Lower leg skin (tissue), 4 donors: ENCODE data around the gene RHOA. TPM values are rescaled to one million over a fixed set of nuclear protein-coding genes. Genes with fewer than 3 reads are reported as not detected.

Experiments used
- DNase-seq, 2 donors: peaks; one replicate each; pipeline ENCODE4 v3.0.0-alpha.2; 2019; ENCODE audit warnings: low spot score in 2 of 2
- H3K4me3 ChIP-seq: fragments of 200-600 bp; sonication (generic); 2 replicates; pipeline ENCODE4 v1.5.1; 2017; ENCODE audit warnings: mild to moderate bottlenecking, low read depth; ENCODE audit not compliant: poor library complexity, severe bottlenecking
- POLR2A ChIP-seq, 2 donors: fragments of 450-650 bp; IDR thresholded peaks; one replicate each; pipeline ENCODE4 v1.6.1; 2016 to 2017; ENCODE audit warnings: antibody characterized with exemption in 2 of 2, mild to moderate bottlenecking in 1 of 2, moderate library complexity in 1 of 2
- WGBS, 2 donors: methylation state at CpG; one replicate each; pipeline ENCODE4 v1.1.5; 2018; 5-methylcytosine and 5-hydroxymethylcytosine counted together
- intact Hi-C: fragments of 100-400 bp; cut with DNase I; formaldehyde crosslinking; loops from one replicate; pipeline ENCODE4 v1.15.0; 2023; ENCODE audit warnings: low total_unique reads
- total RNA-seq, 4 donors: library from RNA; depleted of rRNA; stranded (reverse); fragments of >200 nt; gene quantifications; one replicate each; pipeline ENCODE4 v1.1.0, GENCODE V29; 2016
- TF ChIP-seq, protein P1 (sequence below), 3 donors: fragments of 450-650 bp; IDR thresholded peaks; one replicate each; pipeline ENCODE4 v1.5.1; 2016; ENCODE audit warnings: antibody characterized with exemption in 3 of 3, mild to moderate bottlenecking in 3 of 3, moderate library complexity in 2 of 3

The RHOA gene
- total RNA-seq, 4 donors from 2014 or later, result 266 to 511 (median 312) TPM

DNA sequence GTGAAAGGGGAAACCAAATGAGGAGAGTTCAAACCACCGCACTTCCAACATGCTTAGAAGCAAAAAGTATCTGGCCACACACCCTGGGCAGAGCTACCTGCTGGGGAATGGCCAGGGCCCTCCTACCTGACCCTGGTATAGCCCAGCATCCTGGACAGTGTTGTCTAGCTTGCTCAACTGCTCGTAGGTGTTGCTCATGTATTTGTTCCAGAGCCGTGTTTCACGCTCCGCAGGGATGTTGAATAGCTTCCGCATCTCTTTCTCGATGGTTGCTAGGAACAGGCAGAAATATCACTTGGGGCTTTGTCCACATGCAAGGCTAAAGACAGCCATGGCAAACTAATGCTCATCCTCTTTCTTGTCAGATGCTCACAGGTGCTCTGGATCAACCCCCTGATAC is 87.0 kb downstream of the RHOA start:
- intact Hi-C loops, result no loop called here
- TF ChIP-seq, protein P1, sequence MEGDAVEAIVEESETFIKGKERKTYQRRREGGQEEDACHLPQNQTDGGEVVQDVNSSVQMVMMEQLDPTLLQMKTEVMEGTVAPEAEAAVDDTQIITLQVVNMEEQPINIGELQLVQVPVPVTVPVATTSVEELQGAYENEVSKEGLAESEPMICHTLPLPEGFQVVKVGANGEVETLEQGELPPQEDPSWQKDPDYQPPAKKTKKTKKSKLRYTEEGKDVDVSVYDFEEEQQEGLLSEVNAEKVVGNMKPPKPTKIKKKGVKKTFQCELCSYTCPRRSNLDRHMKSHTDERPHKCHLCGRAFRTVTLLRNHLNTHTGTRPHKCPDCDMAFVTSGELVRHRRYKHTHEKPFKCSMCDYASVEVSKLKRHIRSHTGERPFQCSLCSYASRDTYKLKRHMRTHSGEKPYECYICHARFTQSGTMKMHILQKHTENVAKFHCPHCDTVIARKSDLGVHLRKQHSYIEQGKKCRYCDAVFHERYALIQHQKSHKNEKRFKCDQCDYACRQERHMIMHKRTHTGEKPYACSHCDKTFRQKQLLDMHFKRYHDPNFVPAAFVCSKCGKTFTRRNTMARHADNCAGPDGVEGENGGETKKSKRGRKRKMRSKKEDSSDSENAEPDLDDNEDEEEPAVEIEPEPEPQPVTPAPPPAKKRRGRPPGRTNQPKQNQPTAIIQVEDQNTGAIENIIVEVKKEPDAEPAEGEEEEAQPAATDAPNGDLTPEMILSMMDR (IDR thresholded peaks at IDR 0.05), result no peak
- no peak for TF ChIP-seq POLR2A (IDR thresholded peaks at IDR 0.05)
- no peak for DNase-seq
- no peak overlapping the region for H3K4me3 ChIP-seq
- 94% methylated on average over 7 of the region's 7 CpGs for WGBS, 2 donors

DNA sequence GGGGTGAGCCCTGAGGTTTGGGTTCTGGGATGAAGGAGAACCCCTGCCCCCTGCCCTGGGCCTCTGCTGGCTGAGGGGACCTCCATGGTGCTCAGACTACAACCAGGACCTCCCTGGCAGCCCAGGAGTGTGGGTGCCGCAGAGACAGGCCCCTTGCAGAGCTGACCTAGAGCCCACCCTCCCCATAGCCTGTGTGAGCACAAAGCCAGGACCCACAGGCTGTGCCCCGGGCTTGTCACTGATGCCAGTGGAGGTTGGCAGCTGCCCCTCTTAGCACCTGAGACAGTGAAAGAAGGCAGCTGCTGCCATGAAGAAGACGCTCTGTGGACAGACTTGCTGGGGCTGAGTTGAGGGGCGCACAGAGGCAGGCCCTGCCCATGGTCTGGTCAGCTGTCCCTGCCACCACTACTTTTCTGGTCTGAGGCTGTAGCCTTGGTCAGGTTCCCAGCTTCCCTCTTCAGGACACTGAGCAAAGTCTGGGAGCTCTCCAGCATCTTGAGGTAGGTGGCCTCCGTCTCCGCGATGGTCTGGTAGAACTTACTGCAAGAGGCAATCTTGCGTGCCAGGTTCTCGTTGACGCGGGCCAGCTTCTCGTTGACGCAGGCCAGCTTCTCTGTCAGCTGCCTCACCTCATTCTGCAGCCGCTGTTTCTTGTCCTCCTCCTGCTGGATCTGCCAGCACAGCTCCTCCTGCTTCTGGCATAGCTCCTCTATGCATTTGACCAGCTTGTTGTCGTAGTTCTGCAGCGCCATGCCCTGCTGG is 94.9 kb downstream of the RHOA start:
- intact Hi-C loops, result no loop called here
- no peak for DNase-seq
- no peak overlapping the region for H3K4me3 ChIP-seq
- 92 to 94% methylated on average over 16 of the region's 16 CpGs for WGBS, 2 donors
- no peak for TF ChIP-seq POLR2A (IDR thresholded peaks at IDR 0.05)

DNA sequence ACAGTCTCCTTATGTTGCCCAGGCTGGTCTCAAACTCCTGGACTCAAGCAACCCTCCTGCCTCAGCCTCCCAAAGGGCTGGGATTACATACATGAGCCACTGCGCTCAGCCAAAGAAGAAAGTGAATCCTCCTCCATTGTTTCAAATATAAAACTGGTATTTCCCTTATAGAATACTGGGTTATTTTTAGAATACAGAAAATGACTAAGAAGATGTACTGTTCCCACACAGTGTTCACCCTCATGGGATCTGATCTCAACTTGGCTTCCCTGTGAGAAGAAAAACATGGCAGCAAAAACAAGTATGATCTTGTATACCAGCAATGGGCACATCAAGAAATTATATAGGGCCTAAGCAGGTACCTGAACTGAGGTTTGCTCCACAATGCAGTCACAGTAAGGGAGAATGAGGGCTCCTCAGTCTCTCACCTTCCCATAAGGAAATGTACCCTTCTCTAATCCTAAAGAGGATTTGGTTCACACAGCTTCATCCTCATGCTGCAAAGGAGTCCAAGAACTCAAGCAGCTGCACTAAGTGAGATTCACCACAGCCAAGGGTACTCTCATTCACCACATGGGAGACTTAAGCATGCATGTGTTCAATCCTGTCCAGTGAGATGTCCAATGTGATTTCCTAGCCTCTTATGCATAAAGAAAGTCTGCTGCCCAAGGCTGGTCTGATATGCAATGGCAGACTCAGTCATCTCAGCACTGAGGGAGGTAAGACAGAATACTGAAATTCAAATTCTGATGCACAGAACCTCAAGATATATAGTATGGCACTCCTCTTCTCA is 97.7 kb downstream of the RHOA start:
- intact Hi-C loops, result no loop called here
- H3K4me3 ChIP-seq, result no peak overlapping the region
- DNase-seq, result no peak
- WGBS, 2 donors, result 75 to 97% methylated on average over 1 of the region's 1 CpG
- no peak for TF ChIP-seq POLR2A (IDR thresholded peaks at IDR 0.05)
- TF ChIP-seq, protein P1 (IDR thresholded peaks at IDR 0.05), result no peak

DNA sequence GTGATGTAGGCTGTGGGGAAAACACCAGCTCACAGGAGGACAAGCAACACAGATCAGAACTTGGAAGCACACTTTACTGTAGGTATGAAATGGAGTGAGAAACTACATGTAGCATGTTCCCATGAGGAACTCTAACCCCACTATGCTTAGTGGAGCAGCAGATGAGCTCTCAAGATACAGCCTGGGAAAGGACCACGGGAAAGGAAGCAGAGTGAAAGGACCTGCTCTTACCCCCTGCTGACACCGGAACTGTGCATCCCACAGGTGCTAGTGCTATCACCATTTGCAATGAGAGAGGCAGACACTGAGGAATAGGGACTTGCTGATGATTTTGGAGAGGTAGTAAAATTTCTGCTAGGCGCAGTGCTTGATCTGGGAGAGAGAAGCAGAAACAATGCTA is 100.5 kb downstream of the RHOA start:
- WGBS, 2 donors, result 95 to 98% methylated on average over 3 of the region's 3 CpGs
- no peak overlapping the region for H3K4me3 ChIP-seq
- intact Hi-C loops, result no loop called here
- TF ChIP-seq, protein P1 (IDR thresholded peaks at IDR 0.05), result no peak
- TF ChIP-seq POLR2A (IDR thresholded peaks at IDR 0.05), result no peak
- no peak for DNase-seq

DNA sequence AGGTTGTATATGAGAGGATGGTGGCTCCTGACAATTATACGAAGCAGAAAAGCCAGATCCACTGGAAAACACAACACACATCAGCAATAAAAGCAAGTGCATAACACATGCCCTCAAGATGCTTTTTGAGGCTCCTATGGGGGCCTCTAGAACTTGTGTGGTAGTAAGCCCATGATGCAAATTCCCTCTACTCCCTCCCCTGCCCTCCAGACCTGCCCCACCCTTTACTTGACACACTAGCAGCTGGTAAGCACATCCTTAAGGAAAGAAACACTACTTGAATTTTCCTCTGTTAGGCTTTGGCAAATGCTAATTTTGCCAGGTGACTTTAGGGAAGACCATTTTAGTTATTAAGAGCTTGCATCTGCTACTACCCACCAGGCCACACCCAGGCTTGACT is 101.1 kb downstream of the RHOA start:
- 96 to 100% methylated on average over 1 of the region's 1 CpG for WGBS, 2 donors
- no peak for TF ChIP-seq POLR2A (IDR thresholded peaks at IDR 0.05)
- TF ChIP-seq, protein P1 (IDR thresholded peaks at IDR 0.05), result no peak
- no peak for DNase-seq
- intact Hi-C loops, result no loop called here
- H3K4me3 ChIP-seq, result no peak overlapping the region

Other genes with a start within 250 kb of the RHOA start
- 10 to 100 TPM; 28.0 to 39.9 (median 33.7) TPM for gene CCDC71, start 245.6 kb downstream of the RHOA start, total RNA-seq
- 10 to 100 TPM; 52.4 to 65.2 (median 56.0) TPM for gene KLHDC8B, start 240.4 kb downstream of the RHOA start, total RNA-seq
- 1 to 10 TPM; 3.1 to 8.6 (median 5.0) TPM for gene C3orf62, start 134.7 kb downstream of the RHOA start, total RNA-seq
- 10 to 100 TPM; 29.9 to 34.2 (median 31.5) TPM for gene USP4, start 71.9 kb downstream of the RHOA start, total RNA-seq
- 100 to 1,000 TPM; 116 to 224 (median 161) TPM for gene GPX1, start 53.6 kb downstream of the RHOA start, total RNA-seq
- 10 to 100 TPM in 3 of 4 donors, 1 to 10 TPM in 1; 6.6 to 26.4 (median 14.1) TPM for gene TCTA, start 447 bp upstream of the RHOA start, total RNA-seq
- 1 to 10 TPM; 1.8 to 9.3 (median 5.4) TPM for gene AMT, start 10.5 kb upstream of the RHOA start, total RNA-seq
- 1 to 10 TPM; 3.4 to 6.7 (median 5.9) TPM for gene NICN1, start 17.3 kb upstream of the RHOA start, total RNA-seq
- gene DAG1, start 58.3 kb upstream of the RHOA start, total RNA-seq, result 10 to 100 TPM; 43.0 to 88.0 (median 65.5) TPM
- under 1 TPM; 0.04 to 0.36 (median 0.14) TPM for gene BSN, start 142.5 kb upstream of the RHOA start, total RNA-seq